ENCODE data around the gene NLK. TPM values are rescaled to one million over a fixed set of nuclear protein-coding genes. Genes with fewer than 3 reads are reported as not detected.

NLK gene
- polyA plus RNA-seq, 1 donor from 2014 or later = 81.7 TPM

GRCh38 chr17:28174352-28175046, 132.0 kb downstream of the NLK start:
- peaks cover 3% of the 10 kb centered on the region for H3K36me3 ChIP-seq (ENCODE audit: insufficient read depth, low read length)
- H3K9me2 ChIP-seq (ENCODE audit: insufficient read depth, low read length) = no peaks in the 10 kb centered on the region
- no peak overlapping the region for H2AFZ ChIP-seq (ENCODE audit: low read depth, low read length)
- H3K27ac ChIP-seq (ENCODE audit: low read length) = no peak overlapping the region
- no peaks in the 10 kb centered on the region for H3K79me2 ChIP-seq (replicated peaks; ENCODE audit: insufficient read depth, low read length)
- H3K9ac ChIP-seq (ENCODE audit: low read length) = no peak overlapping the region
- H3K9me3 ChIP-seq (ENCODE audit: low read length) = no peaks in the 10 kb centered on the region
- no peaks in the 10 kb centered on the region for H3K27me3 ChIP-seq (ENCODE audit: insufficient read depth, low read depth, low read length)
- H4K20me1 ChIP-seq (ENCODE audit: insufficient read depth) = no peaks in the 10 kb centered on the region
- TF ChIP-seq EP300 (conservative IDR thresholded peaks at IDR 0.05; ENCODE audit: poor library complexity, severe bottlenecking) = no peak
- TF ChIP-seq TAF1 (IDR thresholded peaks at IDR 0.05; ENCODE audit: low read depth) = no peak
- no peak for TF ChIP-seq SMC3 (conservative IDR thresholded peaks at IDR 0.05; ENCODE audit: poor library complexity)
- TF ChIP-seq MXI1 (conservative IDR thresholded peaks at IDR 0.05; ENCODE audit: poor library complexity, severe bottlenecking) = no peak
- no peak for TF ChIP-seq POLR2AphosphoS5 (IDR thresholded peaks at IDR 0.05)
- TF ChIP-seq RAD21 (conservative IDR thresholded peaks at IDR 0.05) = no peak
- no peak for TF ChIP-seq EZH2 (IDR thresholded peaks at IDR 0.05; ENCODE audit: borderline replicate concordance, insufficient read depth, low read length, poor library complexity, severe bottlenecking)
- TF ChIP-seq REST (IDR thresholded peaks at IDR 0.05; ENCODE audit: borderline replicate concordance) = no peak
- TF ChIP-seq CTCF (IDR thresholded peaks at IDR 0.05; ENCODE audit: poor library complexity, severe bottlenecking) = no peak
- H3F3A ChIP-seq (ENCODE audit: insufficient read depth, low read length, poor library complexity, severe bottlenecking) = no peaks in the 10 kb centered on the region
- no peak overlapping the region for H3K4me2 ChIP-seq (ENCODE audit: low read length)
- no peak overlapping the region for H3K4me3 ChIP-seq (ENCODE audit: low read length)

- H3K9me3 ChIP-seq (ENCODE audit: low read length) = no peaks in the 10 kb centered on the region
- no peak overlapping the region for H3K4me2 ChIP-seq (ENCODE audit: low read length)
- no peaks in the 10 kb centered on the region for H3K27me3 ChIP-seq (ENCODE audit: insufficient read depth, low read depth, low read length)
- TF ChIP-seq TAF1 (IDR thresholded peaks at IDR 0.05; ENCODE audit: low read depth) = no peak
- no peak for TF ChIP-seq REST (IDR thresholded peaks at IDR 0.05; ENCODE audit: borderline replicate concordance)
- TF ChIP-seq MXI1 (conservative IDR thresholded peaks at IDR 0.05; ENCODE audit: poor library complexity, severe bottlenecking) = no peak
- TF ChIP-seq RAD21 (conservative IDR thresholded peaks at IDR 0.05) = no peak
- TF ChIP-seq POLR2AphosphoS5 (IDR thresholded peaks at IDR 0.05) = no peak
- TF ChIP-seq EZH2 (IDR thresholded peaks at IDR 0.05; ENCODE audit: borderline replicate concordance, insufficient read depth, low read length, poor library complexity, severe bottlenecking) = no peak
- TF ChIP-seq SMC3 (conservative IDR thresholded peaks at IDR 0.05; ENCODE audit: poor library complexity) = no peak
- no peak for TF ChIP-seq EP300 (conservative IDR thresholded peaks at IDR 0.05; ENCODE audit: poor library complexity, severe bottlenecking)
- TF ChIP-seq CTCF (IDR thresholded peaks at IDR 0.05; ENCODE audit: poor library complexity, severe bottlenecking) = no peak
- no peaks in the 10 kb centered on the region for H3K36me3 ChIP-seq (ENCODE audit: insufficient read depth, low read length)
- no peak overlapping the region for H3K27ac ChIP-seq (ENCODE audit: low read length)
- H2AFZ ChIP-seq (ENCODE audit: low read depth, low read length) = no peak overlapping the region
- H3K4me3 ChIP-seq (ENCODE audit: low read length) = no peak overlapping the region
- no peak overlapping the region for H3K9ac ChIP-seq (ENCODE audit: low read length)
- H3K79me2 ChIP-seq (replicated peaks; ENCODE audit: insufficient read depth, low read length) = no peaks in the 10 kb centered on the region
- no peaks in the 10 kb centered on the region for H4K20me1 ChIP-seq (ENCODE audit: insufficient read depth)
- no peaks in the 10 kb centered on the region for H3K9me2 ChIP-seq (ENCODE audit: insufficient read depth, low read length)
- H3F3A ChIP-seq (ENCODE audit: insufficient read depth, low read length, poor library complexity, severe bottlenecking) = no peaks in the 10 kb centered on the region
Measured at GRCh38 chr17:28177351-28177750, 134.9 kb downstream of the NLK start.

Data from neural cell (in vitro differentiated cells).